HG03135 (cell line): ENCODE results near the gene JAG1.

Source experiments
- ATAC-seq: cut with Tn5 transposase; IDR thresholded peaks from one replicate; pipeline ENCODE4 v1.9.1; 2021; ENCODE audit warnings: mild to moderate bottlenecking, moderate library complexity; ENCODE audit not compliant: unreplicated experiment

JAG1 gene

GRCh38 chr20:10669843-10670446, 3.9 kb downstream of the JAG1 start:
- ATAC-seq, result no peak

- no peak for ATAC-seq
These were observed 5.0 kb downstream of the JAG1 start for GRCh38 chr20:10668677-10669368.

- ATAC-seq, result no peak
These were observed 6.1 kb downstream of the JAG1 start for GRCh38 chr20:10667560-10668167.

GRCh38 chr20:10667077-10667401, 6.8 kb downstream of the JAG1 start:
- ATAC-seq, result no peak

GRCh38 chr20:10666221-10667076, 7.3 kb downstream of the JAG1 start:
- no peak for ATAC-seq

- ATAC-seq, result no peak
These were observed 8.0 kb downstream of the JAG1 start for GRCh38 chr20:10665791-10666190.

GRCh38 chr20:10665027-10665561, 8.7 kb downstream of the JAG1 start:
- no peak for ATAC-seq

GRCh38 chr20:10663756-10664155, 10.0 kb downstream of the JAG1 start:
- ATAC-seq, result no peak

- ATAC-seq, result no peak
These were observed 10.9 kb downstream of the JAG1 start for GRCh38 chr20:10662661-10663458.

GRCh38 chr20:10662151-10662550, 11.6 kb downstream of the JAG1 start:
- ATAC-seq, result no peak

- no peak for ATAC-seq
These were observed 12.5 kb downstream of the JAG1 start for GRCh38 chr20:10661261-10661660.

GRCh38 chr20:10660661-10661060, 13.1 kb downstream of the JAG1 start:
- ATAC-seq, result no peak

GRCh38 chr20:10659651-10660601, 13.9 kb downstream of the JAG1 start:
- no peak for ATAC-seq

GRCh38 chr20:10658876-10659632, 14.7 kb downstream of the JAG1 start:
- ATAC-seq, result no peak

- ATAC-seq, result no peak
These were observed 15.6 kb downstream of the JAG1 start for GRCh38 chr20:10658051-10658823.

- ATAC-seq, result no peak
These were observed 16.3 kb downstream of the JAG1 start for GRCh38 chr20:10657453-10657852.

GRCh38 chr20:10655720-10656669, 17.8 kb downstream of the JAG1 start:
- no peak for ATAC-seq
